Measurements from ENCODE around the gene TBCA.
"Not testable (repeated sequence)": the region's sequence is repeated elsewhere in the genome, so short reads cannot be mapped to it uniquely, and the experiment has no call there.

Gene TBCA

DNA sequence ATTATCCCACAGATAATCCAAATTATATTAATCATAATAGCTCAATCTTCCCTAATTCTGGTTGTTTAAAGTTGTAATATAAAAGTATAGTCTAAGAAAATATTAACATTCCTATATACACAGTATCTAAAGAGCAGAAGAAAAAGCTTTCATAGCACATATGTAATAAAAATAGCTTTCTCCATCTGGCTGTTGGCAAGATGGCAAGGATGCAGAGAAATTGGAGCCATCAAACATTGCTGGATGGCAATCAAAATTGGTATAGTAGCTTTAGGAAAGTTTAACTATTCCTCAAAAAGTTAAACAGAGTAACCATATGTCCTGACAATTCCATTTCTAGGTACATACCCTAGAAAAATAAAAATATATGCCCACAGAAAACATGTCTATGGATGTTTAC, 66.8 kb downstream of the TBCA start:
- DNase-seq (ENCODE audit: low spot score), result no peak

GRCh38 chr5:77707791-77708190, 68.3 kb downstream of the TBCA start:
- no peak for DNase-seq (ENCODE audit: low spot score)

- DNase-seq (ENCODE audit: low spot score), result not testable (repeated sequence)
Measured at GRCh38 chr5:77699569-77699968, 76.6 kb downstream of the TBCA start.

DNA sequence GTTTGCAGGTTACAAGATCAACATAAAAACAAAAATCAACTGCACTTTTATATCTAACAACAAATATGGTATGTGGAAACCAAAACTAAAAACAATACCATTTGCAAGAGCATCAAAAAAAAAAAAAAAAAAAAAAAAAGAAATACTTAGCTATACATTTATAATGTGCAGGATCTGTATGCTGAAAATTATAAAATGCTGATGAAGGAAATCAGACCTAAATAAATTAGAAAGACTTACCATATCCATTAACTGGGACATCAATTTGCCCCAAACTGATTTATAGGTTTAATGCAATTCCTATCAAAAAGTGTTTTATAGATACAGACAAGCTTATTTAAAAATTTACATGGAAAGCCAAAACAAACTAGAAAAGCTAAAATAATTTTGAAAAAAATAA, 77.2 kb downstream of the TBCA start:
- DNase-seq (ENCODE audit: low spot score), result no peak

DNA sequence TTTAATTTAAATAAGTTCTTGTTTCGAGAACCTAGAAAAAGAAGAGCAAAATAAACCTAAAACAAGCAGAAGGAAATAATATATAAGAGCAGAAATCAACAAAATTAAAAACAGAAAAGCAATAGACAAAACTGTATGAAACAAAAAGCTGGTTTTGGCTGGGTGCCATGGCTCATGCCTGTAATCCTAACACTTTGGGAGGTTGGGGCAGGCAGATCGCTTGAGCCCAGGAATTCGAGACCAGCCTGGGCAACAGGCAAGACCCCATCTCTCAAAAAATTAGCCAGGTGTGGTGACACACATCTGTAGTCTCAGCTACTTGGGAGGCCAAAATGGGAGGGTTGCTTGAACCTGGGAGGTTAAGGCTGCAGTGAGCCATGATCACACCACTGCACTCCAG, 78.4 kb downstream of the TBCA start:
- no peak for DNase-seq (ENCODE audit: low spot score)

GRCh38 chr5:77696120-77696519, 80.0 kb downstream of the TBCA start:
- no peak for DNase-seq (ENCODE audit: low spot score)

- no peak for DNase-seq (ENCODE audit: low spot score)
Measured at GRCh38 chr5:77693913-77694312, 82.2 kb downstream of the TBCA start.

DNA sequence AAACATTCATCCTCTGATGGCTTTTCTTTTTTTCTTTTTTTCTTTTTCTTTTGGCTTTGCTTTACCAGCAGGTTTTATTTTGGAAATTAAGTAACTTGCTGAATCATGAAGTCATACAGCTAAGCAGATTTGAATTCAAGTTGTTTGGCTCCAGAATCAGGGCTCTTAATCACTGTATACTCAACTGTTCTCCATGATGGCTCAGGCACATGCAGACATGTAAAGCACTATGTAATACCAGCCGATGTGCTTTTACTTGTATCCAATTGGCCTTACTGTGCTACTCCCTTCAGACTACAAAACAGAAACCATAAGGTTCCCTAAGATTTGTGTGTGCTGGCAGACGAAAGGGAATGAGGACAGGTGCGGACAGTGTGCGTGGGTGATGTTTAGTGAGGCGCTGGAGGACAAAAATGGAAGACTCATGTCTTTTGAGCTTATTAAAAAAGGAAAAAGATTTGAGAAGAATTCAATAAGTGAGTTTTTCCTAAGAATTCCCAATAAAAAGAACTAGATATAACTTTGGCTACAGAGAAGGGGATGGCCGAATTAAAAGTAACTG, 92.9 kb downstream of the TBCA start:
- DNase-seq (ENCODE audit: low spot score), result no peak

GRCh38 chr5:77670526-77670925, 105.6 kb downstream of the TBCA start:
- DNase-seq (ENCODE audit: low spot score), result no peak

DNA sequence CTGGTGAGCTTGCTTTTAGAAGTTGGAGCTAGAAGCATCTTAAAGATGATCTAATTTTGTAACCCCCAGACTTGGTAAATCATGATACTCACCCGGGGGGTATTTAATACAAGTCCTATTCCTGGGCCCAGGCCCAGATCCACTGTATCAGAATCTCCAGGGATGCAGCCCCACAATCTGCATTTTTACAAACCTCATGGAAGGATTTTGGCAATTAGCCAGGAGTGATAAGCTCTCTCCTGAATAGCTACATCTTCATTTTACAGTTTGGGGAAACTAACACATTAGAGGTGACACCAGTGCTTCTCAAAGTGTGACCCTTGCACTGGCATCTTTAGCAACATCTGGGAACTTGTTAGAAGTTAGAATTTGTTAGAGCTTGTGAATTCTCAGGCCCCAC, 106.5 kb downstream of the TBCA start:
- no peak for DNase-seq (ENCODE audit: low spot score)

- no peak for DNase-seq (ENCODE audit: low spot score)
Measured at GRCh38 chr5:77663090-77663863, 112.9 kb downstream of the TBCA start.

DNA sequence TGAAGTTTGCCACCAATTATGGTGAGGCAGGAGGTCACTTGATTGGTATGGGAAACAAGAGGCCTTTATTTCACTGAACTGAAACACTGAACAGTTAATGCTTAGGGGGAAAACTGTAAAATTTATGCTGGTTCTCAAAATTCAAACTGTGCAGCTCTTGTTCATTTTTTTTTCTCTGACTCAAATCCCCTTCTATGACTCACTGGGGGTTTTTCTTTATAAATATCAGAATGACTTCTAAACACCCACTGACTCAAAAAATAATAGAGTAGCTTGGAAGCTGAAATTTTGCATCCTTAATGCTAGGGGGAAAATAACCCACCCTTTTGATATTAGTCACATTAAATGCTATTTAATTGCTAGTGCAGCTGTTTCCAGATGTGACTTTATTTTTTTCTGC, 113.5 kb downstream of the TBCA start:
- no peak for DNase-seq (ENCODE audit: low spot score)

DNA sequence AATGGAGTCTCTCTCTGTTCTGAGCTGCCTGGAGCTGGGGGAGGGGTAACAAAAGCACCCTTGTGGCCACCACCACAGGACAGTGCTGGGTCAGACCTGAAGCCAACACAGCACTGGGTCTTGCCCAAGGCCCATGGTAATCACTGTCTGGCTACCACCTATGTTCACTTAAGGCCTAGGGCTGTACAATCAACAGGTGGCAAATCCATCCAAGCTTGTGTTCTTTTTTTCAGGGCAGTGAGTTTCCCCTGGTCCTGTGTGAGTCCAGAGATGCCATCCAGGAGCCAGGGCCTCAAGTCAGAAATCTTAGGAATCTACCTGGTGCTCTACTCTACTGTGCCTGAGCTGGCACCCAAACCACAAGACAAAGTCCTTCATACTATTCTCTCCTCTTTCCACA, 117.5 kb downstream of the TBCA start:
- DNase-seq (ENCODE audit: low spot score), result no peak

DNA sequence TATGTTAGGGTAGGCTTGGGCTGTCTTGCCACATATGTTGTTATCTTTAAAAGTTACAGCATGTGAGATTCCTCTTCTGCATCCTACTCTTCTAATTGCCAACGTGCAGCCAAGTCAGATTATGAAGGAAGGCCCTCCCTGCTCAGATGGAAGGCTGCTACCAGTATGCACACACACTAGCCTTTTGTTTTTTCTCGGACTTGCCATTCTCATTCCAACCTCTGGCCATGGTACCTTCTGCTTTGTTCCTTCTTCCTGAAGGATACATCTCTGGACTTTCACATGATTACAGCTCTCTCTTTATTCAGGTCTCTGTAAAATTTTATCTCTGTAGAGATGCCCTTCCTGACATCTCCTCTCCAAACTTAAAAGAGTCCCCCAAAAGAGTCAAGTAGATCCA, 124.8 kb downstream of the TBCA start:
- no peak for DNase-seq (ENCODE audit: low spot score)

GRCh38 chr5:77650686-77651085, 125.5 kb downstream of the TBCA start:
- DNase-seq (ENCODE audit: low spot score), result no peak

GRCh38 chr5:77649776-77650175, 126.4 kb downstream of the TBCA start:
- no peak for DNase-seq (ENCODE audit: low spot score)

- no peak for DNase-seq (ENCODE audit: low spot score)
Measured at GRCh38 chr5:77645995-77646639, 130.0 kb downstream of the TBCA start.

DNA sequence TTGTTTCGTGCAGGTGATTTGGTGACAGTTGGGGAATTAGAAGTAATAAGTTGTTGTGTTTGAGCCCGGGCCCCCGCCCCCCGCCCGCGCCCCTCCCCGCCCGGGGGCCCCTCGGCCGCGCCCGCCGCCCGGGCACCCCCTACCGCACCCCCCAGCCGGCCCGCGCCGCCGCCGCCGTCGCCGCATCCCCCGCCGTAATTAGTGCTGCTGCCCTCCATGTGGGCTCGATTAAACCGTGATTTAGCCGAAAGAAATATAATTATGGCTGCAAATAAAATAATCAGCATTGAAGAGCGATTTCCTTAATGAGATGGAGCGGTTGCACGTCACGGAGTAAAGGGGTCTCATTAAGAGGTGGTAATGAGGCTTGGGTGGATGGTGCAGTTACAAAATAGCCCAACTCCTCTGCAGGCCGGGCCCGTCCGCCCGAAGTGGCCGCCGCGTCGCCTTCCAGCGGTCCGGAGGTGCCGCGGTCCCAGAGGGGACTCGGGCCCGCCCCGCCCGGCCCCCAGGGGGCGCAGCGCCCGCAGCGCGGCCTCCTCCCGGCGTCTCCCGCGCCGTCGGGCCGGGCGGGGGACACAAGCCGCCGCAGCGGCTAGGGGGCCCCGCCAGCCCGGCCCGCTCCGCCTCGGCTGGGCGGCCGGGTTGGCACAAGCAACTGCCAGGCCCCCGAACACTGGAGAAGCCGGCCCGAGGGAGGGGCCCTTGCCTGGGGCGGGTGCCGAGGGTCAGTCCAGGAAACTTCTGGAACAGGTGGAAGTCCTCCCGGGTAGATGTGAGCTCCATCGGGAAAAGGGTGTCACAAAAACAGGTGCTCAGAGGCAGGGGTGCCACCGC, 130.8 kb downstream of the TBCA start:
- no peak for DNase-seq (ENCODE audit: low spot score)

DNA sequence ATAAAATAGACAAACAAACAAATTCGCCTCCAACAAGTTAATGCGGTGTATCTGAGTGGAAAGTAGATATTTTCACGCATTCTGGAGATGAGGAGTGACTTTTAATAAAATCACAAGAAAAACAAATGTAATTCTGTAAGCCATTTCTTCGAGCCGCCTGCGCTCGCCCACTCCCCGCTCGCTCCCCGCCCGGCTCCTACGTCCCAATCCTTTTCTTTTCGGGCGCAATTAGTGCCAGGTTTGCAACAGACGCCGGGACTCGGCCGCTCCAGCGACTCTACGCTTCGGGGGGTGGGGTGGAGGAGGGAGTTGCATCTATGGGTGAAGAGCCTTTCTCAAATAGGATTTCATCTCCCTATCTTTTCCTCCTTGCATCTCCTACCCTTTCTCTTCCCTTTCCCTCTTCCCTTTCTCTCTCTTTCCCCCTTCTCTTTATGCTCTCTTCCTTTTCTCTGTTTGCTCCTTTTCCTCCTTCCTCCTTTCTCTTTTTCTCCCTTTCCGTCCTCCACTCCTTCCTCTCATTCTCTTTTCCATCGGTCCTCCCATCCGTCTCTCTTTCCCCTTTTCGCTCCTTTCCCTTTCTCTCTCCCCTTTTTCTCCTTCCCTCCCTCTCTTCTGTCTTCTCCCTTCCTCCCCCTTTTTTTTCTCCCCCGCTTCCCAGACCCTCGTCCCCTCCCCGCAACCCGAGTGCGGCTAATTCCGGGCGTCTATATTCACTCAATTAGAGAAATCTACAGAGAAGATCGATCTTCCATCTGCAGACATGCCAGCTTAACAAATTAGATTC, 131.6 kb downstream of the TBCA start:
- no peak for DNase-seq (ENCODE audit: low spot score)

DNA sequence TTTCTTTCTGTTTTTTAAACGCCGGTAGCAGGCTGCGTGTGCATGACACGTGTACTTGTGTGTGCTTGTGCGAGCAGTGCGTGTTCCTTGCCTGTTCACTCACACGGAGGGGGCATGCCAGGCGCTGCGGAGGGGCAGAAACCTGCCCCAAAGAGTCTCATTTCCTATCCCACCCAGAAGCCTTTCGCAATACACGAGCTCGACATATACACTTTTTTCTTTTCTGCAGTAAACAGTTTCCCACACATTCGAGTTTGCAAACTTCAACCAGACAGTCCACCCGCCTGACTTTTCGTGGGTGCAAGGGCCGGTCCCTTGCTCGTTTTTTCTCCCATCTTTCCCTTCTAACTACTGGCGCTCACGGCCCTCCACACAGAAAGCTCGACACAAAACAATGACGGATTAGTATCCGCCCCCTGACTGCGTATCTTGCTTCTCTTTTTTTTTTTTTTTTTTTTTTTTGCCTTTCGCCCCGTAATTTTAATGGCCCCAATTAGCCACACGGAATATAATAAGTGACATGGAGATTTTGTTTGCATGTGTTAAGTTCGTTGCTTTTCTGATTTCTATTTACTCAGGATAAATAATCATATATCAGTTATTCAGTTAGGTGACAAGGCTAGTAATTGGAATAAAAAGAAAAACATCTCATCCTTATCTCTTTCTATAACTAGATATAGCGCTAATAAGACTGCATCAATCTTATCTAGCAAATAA, 132.3 kb downstream of the TBCA start:
- no peak for DNase-seq (ENCODE audit: low spot score)
